HG02885 (cell line): ENCODE data around the gene UXS1.
"Not testable (repeated sequence)": the region's sequence is repeated elsewhere in the genome, so short reads cannot be mapped to it uniquely, and the experiment has no call there.

Experiments
- ATAC-seq: cut with Tn5 transposase; IDR thresholded peaks from one replicate; pipeline ENCODE4 v1.9.1; 2021; ENCODE audit warnings: mild to moderate bottlenecking; ENCODE audit not compliant: unreplicated experiment, poor library complexity

UXS1 gene

DNA sequence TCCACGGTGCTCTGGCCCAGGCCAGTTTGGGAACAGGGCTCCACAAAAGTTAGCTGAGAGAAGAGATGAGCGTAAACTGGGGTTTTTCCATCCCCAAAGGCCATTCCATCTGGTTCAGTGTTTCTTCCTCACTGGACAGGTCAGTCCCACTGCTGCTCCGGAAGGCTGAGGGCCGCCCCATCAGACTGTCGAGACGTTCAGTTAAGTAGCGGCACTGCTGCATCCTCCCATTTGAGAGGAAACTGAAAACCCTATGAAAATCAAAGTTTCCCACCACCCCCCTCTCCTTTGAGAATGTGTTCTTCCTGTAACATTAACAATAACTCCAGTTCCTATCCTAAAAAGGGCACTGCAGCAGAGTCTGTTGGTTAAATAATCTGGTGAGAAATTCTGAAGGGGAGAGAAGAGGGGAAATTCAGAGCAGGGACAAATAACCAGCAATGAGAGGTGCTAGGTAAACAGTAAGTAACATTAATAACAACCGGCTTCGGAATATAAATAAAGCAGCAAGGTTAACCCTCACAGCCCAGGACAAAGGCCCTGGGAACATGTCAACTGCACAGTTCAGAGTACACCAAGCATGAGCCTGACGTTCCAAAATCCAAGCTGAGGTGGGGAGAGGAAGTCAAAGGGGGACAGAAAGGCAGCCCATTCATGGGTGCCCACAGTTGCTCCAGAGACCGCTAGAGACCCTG lies 55.4 kb downstream of the UXS1 start:
- ATAC-seq, result no peak

DNA sequence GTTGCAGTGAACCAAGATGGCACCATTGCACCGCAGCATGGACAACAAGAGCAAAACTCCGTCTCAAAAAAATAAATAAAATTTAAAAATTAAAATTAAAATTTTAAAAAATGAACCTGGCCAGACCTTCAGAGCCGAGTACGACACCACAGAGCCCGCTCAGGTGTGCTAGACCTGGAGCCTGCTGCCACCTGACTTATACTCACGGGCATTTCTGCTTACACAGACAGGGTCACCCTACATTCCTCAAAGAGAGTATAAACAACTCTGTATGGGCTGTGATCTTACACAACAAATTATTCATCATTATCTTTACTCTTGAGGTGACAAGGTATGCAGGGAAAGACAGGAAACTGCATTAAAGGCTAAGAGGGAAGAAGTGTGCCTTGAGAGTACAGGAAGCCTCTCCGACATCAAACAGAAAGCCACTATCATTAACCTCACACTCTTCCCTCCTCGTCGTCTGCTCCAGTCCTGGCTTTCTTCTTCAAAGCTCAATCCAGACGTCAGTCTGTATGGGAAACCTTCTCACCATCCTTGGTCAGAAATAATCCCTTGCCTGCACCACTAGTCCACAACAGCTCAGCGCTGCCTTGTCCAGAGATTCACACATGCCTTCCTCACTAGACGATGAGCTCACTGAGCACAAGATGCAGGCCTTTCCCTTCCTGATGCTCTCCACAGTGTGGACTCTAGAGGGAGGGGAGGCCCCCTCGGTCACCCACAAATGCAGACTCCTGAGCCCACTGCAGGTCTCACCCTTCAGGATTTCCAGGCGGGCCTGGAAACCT lies 56.2 kb downstream of the UXS1 start:
- no peak for ATAC-seq

DNA sequence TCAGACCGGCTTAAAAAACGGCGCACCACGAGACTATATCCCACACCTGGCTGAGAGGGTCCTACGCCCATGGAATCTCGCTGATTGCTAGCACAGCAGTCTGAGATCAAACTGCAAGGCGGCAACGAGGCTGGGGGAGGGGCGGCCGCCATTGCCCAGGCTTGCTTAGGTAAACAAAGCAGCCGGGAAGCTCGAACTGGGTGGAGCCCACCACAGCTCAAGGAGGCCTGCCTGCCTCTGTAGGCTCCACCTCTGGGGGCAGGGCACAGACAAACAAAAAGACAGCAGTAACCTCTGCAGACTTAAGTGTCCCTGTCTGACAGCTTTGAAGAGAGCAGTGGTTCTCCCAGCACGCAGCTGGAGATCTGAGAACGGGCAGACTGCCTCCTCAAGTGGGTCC lies 62.9 kb downstream of the UXS1 start:
- not testable (repeated sequence) for ATAC-seq

- no peak for ATAC-seq
These were observed 63.7 kb downstream of the UXS1 start for GRCh38 chr2:106130251-106130998.

DNA sequence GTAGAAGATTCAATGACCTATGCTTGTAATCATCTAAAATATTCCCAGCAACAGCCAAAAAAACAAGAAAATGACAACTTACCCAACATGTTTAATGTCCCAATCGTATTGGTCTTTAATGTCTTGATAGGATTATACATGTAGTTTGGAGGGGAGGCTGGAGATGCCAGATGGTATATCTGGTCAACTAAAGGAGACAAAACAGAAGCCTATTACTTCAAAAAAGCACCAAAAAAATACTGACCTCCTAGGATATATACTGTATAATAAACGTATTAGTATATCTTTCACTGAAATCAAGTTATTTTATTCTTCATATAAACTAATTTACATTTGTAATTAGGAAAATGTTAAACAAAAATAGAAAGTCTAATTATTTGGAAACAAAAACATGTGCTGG lies 64.5 kb downstream of the UXS1 start:
- no peak for ATAC-seq

DNA sequence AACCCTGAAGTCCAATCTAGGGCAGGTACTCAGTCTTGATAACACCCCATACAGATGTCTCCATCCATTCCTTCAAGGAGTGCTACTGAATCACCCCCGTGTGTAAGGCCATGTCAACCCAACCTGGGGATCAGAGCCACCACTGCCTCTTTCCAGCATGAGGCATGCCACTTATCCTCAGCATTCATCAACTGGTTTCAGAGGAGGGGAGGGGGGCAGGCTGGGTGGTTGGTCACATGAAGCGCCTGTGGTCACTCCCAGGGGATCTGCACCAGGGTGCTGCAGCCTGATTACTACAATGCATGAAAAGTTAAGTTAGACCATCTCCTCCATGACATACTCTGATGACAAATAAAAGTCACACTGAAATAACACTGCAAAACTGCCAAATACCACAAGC lies 65.0 kb downstream of the UXS1 start:
- no peak for ATAC-seq

GRCh38 chr2:106127776-106128268 lies 66.3 kb downstream of the UXS1 start:
- ATAC-seq, result no peak

DNA sequence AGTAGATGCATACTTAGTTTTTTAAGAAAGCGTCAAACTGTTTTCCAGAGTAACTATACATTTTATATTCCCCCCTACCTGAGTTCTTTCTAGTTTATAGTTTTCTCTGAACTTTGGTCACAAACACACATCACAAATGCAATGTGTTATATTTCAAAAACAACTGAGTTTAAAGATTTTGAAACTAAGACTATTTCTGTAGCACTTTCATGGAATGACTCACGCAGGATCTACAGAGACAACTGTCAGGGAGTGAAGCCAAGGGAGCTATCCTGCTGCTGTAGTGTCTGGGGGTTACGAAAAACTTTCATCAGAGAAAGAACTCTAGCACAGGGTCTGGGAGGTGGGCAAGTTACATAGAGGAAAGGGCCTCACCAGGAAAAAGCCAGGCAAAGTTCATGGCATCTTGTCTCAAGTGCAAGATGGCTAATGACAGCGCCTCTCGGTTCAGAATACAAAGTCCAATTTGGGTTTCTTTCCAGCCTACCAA lies 66.8 kb downstream of the UXS1 start:
- no peak for ATAC-seq

DNA sequence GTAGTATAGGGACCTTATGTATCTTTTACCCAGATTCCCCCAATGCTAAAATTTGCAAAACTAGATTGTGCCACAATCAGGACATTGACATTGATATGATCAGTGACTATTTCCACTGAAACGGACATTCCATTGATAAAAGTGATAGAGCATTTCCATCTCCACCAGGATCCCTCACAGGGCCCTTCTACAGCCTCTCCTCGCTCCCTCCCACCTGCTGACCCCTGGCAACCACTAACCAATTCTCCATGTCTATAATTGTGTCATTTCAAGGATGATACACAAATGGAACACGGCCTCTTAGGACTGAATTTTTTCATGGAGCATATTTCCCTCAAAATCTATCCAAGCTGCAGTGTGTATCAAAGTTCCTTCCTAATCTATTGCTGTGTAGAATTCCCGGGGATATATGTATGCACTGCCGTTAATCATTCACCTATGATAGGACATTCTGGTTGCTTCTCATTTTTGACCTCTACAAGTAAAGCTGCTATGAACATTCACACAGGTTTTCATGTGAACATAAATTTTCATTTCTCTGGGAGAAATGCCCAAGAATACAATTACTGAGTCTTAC lies 67.3 kb downstream of the UXS1 start:
- no peak for ATAC-seq

DNA sequence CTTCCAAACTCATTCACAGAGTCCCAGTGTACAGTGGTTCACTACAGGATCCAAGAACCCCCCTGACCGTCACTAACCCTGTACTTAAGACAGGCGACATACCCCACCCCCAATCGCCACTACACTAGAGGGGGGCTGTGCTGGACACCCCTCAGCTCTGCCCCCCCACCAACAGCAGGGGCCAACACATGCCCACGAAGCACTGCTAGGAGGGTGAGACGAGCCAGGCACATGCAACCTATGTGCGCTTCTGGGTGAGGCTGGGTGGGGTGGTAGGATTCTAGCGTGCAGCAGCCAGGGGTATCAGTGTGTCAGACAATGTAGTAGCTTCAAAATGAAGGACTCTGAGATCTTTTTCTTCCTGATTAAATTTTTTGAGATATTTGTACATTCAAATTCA lies 67.8 kb downstream of the UXS1 start:
- no peak for ATAC-seq

DNA sequence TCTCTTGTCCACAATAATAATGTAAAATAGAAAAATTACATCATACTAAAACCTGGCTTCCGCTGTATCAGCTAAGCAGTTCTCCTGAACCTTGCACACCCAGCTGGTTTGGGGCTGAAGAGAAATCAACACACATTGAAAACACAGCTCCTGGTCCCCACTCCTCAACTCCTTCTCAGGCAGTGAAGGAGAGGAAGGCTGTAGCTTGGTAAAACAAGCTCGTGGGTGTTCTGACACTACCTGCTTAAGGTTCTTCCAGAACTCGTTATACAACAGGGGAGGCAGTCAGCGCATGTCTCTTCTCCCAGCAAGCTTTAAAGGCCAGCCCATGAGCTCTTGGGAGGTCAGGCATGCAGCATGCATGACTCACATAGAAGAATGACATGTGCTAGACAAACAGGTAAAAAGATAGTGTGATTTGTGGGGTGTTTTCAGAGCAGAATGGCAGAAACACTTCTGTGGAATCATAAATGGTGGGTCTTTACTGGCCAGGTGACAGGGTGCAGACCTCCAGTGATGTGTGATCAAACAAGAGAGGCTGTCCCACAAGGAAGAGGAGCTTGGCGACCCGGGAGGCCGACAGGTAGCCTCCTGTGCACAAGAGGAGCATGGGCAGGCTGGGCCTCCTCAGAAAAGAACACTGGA lies 69.1 kb downstream of the UXS1 start:
- ATAC-seq, result no peak

- ATAC-seq, result no peak
These were observed 69.9 kb downstream of the UXS1 start for GRCh38 chr2:106124106-106124756.

DNA sequence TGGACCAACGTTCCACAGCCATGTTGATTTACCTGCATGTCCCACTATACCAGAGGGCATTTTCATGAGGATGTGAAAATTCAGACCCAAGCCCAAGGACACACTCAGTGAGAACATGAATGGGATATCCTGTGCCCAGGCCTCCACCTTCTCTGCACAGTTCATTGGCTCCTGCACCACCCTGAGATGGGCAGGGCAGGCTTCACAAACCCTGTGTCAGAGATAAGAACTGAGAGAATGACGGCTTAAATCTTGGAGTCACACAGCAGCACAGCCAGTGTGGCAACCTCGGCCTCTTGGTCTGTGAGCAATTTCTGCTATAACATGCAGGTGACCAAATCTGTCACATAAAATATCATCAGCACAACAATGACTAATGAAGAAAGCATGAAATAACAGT lies 71.9 kb downstream of the UXS1 start:
- ATAC-seq, result no peak

GRCh38 chr2:106120432-106120831 lies 73.7 kb downstream of the UXS1 start:
- ATAC-seq, result no peak

GRCh38 chr2:106119074-106119473 lies 75.0 kb downstream of the UXS1 start:
- no peak for ATAC-seq

- ATAC-seq, result no peak
These were observed 76.0 kb downstream of the UXS1 start for GRCh38 chr2:106117882-106118684.

DNA sequence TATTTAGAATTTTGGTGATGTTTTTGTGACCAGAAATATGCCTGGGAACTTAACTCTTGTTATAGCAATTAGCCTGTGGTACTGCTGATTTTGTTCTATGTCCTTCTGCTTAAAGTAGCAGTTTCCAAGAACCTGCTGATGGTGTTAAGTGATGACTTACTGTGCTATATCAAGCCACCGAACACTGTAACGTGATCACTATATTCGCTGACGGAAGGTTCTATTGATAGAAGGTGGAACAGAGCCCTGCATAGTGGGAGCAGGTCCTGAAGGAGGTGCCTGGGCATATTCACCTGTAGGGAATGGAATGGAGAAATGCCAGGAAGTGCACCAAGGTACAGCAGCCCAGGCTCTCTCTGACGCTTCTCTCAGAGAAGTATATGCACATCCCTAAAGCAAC lies 76.8 kb downstream of the UXS1 start:
- ATAC-seq, result no peak

DNA sequence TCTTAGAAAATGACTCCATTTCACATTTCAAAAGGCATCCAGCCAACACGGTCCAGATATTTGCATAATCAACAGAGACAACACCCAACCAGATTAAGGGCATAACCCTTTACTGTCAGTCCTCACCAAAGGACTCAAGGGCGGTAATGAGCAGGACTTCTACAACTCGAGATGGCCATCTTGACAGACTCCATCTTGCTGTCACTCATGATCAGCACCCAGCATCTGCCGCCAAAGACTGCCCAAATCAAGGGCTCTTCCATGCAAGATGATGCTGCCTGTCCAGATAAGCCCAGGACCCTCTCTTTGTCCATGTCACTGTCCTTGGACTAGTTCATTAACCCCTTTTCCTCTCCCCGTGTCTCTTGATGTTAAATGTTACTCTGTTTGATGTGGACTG lies 77.9 kb downstream of the UXS1 start:
- ATAC-seq, result no peak

- ATAC-seq, result no peak
These were observed 78.4 kb downstream of the UXS1 start for GRCh38 chr2:106115665-106116064.
